HG02870 (cell line): Measurements from ENCODE around the gene MRPL28.
"Not testable (repeated sequence)": the region's sequence is repeated elsewhere in the genome, so short reads cannot be mapped to it uniquely, and the experiment has no call there.

ENCODE experiments used
- ATAC-seq: cut with Tn5 transposase; IDR thresholded peaks from one replicate; pipeline ENCODE4 v1.9.1; 2021; ENCODE audit warnings: mild to moderate bottlenecking, moderate library complexity; ENCODE audit not compliant: unreplicated experiment

The MRPL28 gene

DNA sequence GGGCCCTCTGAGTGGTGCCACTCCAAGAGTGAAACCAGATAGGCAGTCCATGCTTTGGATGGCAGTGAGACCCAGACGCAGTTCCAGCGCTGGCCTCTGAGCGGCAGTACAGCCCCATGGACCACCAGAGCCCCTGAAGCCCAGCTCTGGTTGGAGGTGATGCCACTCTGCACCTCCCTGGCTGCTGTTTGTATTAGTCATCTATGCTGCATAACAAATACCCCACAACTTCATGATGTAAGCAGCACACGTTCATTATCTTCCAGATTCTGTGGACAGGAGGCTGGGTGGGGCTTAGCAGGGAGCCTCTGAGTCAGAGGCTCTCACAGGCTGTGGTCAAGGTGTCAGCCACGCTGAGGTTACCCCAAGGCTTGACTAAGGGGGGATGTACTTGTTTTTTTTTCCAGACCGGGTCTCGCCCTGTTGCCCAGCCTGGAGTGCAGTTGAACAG is 21.6 kb upstream of the MRPL28 start:
- ATAC-seq = no peak

DNA sequence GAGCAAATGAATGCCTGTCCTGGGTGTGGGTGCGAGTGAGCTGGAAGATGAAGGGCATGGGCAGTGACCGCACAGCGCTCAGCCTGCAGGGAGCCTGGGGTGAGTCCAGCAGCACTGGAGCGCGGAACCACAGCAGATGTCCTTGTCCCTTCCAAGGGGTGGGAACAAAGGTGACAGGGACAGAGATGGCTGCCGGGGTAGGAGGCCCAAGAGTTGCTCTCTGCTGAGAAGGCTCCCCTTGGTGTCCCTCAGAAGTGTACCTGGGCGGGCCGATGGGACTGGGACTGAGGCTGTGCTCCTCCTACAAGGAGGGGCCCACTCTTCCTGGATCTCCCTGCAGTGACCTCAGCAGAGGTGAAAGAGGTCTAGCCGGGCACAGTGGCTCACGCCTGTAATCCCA is 19.0 kb upstream of the MRPL28 start:
- ATAC-seq = no peak

DNA sequence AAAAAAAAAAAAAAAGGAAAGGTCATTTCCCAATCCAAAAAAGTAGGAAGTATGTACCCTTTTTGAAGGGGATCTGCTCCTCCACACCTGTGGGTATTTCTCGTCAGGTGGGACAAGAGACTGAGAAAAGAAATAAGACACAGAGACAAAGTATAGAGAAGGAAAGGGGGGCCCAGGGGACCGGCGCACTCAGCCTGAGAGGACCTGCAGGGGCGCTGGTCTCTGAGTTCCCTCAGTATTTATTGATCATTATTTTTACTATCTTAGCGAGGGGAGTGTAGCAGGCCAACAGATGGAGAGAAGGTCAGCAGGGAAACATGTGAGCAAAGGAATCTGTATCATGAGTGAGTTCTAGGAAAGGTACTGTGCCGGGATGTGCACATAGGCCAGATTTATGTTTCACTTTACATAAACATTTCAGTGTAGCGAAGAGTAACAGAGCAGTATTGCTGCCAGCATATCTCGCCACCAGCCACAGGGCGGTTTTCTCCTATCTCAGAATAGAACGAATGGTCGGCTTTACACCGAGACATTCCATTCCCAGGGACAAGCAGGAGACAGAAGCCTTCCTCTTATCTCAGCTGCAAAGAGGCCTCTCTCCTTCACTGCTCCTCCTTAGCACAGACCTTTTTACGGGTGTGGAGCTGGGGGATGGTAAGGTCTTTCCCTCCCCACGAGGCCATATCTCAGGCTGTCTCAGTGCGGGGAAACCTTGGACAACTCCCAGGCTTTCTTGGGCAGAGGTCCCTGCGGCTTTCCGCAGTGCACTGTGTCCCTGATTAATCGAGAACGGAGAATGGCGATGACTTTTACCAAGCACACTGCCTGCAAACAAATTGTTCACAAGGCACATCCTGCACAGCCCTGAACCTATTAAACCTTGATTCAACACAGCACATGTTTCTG is 17.7 kb upstream of the MRPL28 start:
- ATAC-seq = not testable (repeated sequence)

DNA sequence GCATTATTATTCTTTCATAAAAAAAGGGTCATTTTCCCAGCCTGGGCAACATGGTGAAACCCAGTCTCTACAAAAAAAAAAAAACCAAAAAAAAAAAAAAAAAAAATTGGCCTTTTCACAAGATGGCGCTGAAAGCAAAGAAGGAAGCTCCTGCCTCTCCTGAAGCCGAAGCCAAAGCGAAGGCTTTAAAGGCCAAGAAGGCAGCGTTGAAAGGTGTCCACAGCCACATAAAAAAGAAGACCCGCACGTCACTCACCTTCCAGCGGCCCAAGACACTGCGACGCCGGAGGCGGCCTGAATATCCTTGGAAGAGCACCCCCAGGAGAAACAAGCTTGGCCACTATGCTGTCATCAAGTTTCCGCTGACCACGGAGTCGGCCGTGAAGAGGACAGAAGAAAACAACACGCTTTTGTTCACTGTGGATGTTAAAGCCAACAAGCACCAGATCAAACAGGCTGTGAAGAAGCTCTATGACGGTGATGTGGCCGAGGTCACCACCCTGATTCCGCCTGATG is 16.4 kb upstream of the MRPL28 start:
- no peak for ATAC-seq

DNA sequence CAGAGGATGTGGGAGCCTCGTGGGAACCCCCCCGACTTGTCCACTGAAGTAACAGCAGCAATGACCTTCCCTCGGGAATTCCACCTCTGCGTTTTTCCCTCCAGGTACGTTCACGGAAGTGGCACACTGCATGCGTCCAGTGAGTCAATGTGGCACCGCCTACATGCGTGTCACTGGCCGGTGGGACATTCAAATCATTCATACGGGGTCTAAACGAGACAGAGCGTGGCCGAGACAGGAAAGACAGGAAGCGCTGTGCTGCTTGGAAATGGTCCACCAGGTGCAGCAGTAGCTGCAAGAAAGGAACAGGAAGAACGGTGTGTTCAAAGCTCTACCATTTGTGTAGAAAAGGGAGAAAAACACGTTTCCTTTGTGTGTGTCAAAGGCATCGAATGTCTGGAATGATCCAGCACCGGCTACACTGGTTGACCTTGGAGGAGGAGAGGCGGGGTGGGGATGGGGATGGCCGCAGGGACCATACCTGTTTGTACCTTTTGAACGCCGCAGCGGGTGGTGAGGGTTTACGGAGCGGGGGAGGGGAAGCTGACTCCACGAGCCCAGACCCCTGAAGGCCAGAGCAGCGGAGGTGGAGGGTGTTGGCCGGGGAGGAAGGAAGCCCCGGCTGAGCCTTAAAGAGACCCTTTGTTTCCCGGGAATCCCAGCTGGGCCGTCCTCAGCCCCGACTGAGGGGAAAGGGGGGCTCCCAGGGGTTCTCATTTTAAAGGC is 13.2 kb upstream of the MRPL28 start:
- ATAC-seq = no peak

DNA sequence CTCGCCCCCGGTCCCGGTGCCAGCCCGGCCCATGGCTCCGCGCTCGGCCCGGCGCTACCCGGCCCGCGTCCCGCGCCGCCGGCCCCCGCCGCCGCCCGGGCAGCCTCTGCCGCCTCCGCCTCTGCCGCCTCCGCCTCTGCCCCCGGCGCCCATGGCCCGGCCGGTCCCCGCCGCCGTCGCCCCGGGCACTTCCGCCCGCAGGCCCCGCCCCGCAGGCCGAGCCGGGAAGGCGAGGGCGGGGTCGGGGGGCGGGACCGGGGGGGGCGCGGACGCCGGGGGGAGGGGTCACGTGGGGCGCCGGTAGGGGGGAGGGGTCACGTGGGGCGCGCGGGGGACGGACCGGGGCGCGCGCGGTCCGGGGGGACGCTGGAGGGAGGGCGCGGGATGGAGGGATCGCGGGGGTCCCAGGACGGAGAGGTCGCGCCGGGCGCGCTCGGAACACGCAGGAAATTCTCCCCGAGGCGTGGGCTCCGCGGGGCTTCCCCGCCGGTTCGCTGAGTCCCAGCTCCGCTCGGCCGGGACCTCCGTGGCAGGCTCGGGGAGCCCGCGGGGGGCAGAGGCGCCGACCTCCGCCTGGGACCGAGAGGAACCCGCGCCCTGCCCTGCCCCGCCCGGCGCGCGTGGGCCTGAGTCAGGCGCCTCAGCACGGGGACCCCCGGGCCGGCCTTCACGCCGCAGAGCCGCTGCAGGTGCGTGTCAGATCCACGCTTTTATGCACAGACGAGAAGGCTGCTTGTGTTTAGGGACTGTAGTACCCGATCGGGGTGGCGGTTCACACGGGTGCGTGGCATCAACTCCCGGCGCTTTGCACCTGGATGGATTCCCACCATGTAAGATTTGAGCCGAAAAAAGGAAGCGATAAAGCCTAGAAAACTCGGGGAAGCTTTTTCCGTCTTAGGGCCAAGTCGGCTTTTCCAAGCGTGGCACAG is 11.7 kb upstream of the MRPL28 start, which contains the start of gene PGAP6:
Gene PGAP6 (minus strand): TSS at position 190 of the 929 bp plus-strand sequence. CDS start 157 bp downstream, at position 33.
- ATAC-seq = no peak

DNA sequence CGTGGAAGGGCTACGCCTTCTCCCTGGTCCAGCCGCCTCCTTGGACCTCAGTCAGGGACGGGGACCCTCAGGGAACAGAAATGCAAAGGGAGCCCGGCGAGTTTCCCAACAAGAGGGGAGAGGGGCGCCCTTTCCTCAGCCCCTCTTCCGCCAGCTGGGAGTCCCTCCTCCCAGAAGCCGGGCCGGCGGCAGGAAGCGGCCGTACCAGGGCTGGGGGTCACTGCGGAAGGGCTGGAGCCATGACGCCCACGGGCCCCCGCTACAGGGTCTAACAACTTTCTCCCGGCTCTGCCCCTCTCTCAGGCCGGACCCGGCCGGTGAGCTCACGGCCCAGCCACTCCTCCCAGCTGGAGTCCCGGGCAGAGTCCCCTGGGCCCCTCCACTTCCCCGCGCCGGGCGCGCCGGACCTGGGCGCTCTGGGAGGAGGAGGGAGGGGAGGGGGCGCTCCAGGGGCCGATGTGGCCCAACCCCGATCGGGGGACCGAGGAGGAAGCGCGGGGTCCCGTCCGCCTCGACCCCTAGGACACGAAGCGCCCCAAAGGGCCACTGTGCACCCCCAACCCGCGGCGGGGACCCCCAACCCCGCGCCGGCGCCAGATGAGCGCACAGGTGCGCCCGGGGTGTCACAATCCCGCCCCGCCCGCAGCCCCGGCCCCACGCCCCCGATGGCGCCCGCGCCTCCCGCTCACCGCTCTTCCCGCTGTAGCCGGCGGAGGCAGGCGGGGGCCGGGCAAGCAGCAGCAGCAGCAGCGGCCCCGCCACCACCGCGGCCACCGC is 10.9 kb upstream of the MRPL28 start:
- no peak for ATAC-seq

DNA sequence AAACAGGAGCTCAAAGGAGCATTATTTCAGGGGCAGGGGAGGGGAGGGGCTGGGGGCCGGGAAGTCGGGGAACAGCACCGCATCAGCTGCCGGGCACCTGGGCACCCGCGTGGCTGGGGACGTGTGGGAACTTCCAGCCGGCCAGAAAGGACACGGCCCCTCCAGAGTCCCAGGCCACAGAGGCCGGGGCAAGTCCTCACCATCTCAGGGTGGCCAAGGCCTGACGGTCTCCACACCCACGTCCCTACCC is 10.3 kb upstream of the MRPL28 start:
- ATAC-seq = no peak

DNA sequence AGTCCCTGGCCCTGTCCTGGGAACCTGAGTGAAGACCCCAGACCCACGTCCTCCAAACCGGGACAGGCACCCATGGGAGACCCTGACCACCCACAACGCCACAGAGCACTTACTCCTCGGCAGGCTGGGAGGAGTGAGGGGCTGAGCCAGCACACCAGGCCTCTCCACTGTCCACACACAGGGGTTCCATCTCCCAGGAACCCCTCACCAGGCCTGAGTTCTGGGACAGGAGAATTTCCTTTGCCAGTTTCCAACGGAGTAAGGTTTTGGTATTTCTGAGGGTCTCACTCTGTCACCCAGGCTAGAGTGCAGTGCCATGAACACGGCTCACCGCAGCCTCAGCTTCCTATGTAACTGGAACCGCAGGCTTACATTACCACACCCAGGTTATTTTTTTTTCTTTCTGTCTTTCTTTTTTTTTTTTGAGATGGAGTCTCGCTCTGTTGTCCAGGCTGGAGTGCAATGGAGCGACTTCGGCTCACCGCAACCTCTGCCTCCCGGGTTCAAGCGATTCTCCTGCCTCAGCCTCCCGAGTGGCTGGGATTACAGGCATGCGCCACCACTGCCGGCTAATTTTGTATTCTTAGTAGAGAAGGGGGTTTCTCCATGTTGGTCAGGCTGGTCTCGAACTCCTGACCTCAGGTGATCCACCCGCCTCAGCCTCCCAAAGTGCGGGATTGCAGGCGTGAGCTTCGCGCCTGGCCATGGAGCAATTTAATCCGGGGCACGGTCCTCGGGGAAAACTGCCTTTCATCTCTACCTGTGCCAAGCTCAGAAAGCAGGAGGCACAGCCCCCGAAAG is 9.8 kb upstream of the MRPL28 start:
- ATAC-seq = no peak

DNA sequence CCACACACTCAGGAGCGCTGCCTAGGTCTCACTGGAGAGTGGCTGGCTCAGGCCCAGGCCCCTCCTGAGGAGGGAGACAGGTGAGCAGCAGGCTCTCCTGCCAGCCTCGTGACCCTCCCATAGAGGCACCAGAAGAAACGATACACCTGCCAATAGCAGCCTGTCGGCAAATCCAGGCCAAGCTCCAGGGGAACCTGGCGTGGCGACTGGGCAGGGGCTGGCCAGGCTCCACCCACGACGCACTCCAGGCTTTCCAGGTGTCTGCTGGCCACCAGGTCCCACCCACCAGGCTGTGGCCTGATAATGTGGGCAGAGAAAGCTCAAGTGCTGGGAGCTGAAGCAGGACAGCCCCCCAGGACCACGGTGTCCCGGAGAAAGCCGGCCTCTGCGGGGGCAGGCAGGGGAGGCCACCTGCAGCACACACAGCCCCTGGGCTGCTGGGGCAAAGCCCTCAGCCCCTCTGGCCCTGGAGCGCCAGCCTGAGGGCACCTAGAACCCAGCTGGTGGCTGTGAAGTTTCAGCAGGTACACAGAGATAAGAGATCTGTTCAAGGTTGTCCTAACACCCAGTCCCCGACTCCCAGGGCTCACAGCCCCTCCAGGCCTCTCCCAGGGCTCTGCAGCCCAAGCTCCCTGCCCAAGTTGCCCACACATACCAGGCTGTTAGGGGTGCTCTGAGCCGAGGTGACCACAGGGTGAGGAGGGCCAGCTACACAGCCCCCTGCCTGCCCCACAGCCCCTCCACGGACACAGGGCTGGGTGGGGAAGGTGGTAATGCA is 9.0 kb upstream of the MRPL28 start:
- no peak for ATAC-seq

DNA sequence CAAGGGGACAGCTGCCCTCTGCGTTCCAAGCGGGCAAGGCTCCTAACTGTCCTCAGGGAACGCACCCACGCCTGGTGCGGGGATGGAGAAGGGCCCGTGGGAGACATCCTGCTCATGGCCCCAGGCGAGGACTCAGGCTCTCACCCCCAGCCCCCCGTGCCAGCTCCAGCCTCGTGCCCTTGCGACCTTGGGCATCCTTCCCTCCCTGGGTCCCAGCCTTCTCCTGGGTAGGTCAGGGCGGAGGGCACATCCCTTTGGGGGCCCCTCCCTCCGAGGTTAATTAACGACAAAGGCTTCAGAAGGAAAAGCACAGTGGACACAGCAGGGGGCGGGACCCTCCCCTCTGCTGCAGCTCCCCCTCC is 8.5 kb upstream of the MRPL28 start:
- ATAC-seq = no peak

DNA sequence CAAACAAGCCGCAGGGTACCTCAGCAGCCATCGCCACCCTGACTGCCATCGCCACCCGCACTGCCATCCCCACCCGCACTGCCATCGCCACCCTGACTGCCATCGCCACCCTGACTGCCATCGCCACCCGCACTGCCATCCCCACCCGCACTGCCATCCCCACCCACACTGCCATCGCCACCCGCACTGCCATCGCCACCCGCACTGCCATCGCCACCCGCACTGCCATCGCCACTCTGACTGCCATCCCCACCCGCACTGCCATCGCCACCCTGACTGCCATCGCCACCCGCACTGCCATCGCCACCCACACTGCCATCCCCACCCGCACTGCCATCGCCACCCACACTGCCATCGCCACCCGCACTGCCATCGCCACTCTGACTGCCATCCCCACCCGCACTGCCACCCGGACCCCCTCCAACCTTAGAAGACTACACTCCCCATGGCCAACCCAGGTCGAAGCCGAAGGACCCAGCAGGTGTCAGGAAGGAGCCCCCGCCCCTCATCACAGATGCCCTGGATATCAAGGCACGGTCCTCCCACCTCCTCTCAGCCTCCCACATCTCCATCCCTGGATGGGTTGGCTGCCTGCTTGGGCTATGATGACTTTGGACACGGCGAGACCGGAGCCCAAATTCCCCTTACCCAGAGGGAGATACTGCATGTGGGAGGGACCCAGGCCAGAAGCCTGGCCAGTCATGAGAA is 7.9 kb upstream of the MRPL28 start:
- not testable (repeated sequence) for ATAC-seq

DNA sequence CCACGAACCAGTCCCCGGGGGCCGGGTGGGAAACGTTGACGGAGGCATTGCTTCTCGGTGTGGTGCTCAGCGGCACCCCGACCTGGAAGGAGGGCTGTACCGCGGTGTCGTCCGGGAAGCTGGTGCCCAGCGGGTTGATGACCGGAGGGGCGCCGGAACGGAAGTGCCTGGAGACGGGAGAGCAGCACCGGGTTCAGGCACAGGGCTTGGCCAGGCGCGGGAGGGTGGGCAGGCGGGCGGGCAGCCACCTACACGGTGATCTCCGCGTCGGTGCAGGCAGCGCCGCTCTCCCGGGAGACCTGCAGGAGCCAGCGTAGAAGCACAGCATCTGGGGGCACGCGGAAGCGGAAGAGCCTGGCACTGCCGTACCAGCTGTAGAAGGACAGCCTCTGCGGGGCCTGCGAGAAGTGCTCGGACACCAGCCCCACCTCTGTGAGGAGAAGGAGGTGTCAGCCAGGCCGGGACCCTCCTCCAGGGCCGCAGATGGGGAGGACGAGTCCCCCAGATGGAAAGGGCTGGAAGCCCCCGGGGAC is 7.1 kb upstream of the MRPL28 start:
- ATAC-seq = no peak

DNA sequence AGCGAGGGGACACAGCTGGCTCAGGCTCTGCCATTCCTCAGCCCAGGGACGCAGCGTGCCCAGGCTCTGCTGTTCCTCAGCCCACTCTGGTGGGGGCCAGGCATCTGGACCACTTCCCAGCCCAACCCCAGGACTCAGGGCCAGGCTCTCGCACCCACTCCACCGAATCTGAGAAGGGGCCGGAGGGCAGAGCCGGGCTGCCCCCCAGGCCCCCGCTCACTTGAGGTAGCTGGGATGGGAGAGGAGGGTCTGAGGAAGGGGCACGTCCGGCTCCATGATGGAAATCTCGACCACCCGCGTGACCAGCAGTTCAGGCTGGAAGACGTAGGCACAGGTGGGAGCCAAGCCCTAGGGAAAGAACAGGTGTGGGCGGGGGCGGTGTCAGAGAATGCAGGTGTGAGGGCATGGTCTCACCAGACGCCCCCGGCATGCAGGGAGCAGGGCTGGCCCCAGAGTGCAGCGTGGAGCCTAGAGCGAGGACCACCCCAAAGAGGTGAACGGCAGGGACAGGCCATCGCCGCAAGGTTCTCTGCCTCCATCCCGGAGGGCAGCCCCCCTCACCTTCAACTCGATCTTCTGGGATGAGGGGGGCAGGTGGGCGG is 6.6 kb upstream of the MRPL28 start:
- ATAC-seq = no peak

DNA sequence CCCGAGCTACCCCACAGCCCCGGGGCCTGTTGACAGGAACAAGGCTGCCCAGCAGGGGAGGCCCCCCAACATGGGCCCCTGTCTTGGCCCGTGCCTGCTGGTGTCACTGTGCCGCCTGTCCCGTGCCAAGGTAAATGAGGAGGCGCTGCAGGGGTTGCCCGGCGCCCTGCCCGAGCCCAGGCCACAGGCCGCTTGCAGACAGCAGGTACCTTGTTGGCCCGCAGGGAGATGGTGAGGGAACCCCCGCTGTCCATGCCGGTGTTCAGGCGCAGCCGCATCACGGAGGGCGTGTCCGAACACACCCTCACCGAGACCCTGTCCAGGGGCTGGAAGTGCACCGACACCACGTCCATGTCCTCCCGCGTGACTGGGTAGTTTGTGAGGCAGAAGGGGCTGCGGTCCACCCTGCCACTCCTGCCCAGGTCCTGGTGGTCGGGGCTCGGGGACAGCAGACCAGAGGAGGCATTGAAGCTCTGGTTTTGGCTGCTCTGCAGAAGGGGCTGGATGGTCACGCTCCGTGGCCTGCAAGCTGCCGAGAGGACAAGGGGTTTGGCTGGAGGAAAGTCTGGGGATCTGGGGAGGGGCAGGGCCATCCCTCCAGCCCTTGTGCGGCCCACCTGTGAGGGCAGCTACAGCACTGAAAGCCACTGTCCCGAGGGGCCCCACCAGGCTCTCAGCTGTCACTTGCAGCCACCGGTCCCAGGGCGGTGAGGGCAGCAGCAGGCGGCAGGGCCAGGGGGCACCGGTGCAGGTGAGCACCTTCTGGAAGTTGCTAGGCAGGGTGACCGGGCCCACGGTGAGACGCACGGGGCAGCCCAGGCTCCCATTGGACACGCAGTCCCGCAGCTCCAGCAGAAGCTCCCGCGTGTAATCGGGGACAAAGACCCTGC is 5.8 kb upstream of the MRPL28 start:
- ATAC-seq = no peak

DNA sequence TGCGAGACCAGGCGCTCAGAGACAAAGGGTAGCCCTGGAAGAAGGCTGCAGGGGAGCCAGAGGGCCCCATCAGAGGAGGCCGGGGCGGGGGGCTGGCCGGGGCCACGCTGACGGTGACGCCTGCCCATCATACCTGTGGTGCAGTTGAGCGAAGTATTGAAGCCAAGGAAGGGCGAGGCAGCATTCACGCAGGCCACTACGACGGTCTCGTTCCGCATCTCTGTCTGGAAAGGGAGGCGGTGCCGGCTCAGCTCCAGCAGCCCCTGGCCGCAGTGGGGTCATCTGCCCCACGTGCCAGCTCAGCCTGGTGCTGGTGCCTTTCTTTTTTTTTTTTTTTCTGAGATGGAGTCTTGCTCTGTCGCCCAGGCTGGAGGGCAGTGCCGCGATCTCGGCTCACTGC is 4.9 kb upstream of the MRPL28 start:
- ATAC-seq = no peak

DNA sequence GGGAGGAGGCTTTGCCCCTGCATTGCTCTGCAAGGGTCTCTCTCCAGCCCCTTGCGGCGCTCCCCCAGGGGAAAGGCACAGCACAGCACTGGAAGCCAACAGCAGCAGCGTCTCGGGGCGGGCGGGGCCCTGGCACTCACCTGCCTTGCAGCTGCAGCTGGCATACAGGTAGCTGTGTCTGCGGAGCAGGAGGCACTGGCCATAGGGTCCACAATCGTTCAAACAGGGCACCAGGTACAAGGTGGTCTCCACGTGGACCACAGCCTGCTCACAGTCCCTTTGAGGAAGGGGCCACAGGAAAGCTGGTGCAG is 4.2 kb upstream of the MRPL28 start:
- ATAC-seq = no peak
